ENCODE data around the gene PSMG2. TPM values are rescaled to one million over a fixed set of nuclear protein-coding genes. Genes with fewer than 3 reads are reported as not detected.

Gene PSMG2
- total and polyA plus RNA-seq, 10 of the 15 experiments (the other 5 are each of a cell fraction or from before 2014, with no cell fraction given), result 88.5 to 268 (median 116) TPM

DNA sequence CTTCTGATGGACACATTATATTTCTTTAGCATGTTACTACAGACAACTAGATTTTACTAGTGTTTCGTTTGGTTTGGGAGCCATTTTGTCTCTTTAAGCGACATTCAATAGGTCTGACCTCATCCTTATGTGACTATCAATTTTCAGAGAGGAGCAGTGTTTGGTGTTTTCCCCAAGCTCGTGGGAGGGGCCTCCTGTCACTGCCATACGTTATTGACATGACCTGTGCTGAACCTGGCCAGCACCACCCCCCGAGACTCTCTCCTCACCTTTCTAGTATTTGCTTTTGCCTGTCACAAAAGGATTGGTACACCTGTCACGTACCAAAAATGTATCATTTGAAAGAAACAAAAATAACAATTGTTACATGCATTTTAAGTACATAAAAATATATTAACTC lies 69.3 kb downstream of the PSMG2 start:
- no peak for TF ChIP-seq ATF7 (IDR thresholded peaks at IDR 0.05; ENCODE audit: low read depth)
- no peak for TF ChIP-seq CHD4 (IDR thresholded peaks at IDR 0.05)
- no peak for TF ChIP-seq PML (IDR thresholded peaks at IDR 0.05; ENCODE audit: low read length)
- TF ChIP-seq CHD2 (IDR thresholded peaks at IDR 0.05; ENCODE audit: borderline replicate concordance, low read depth, low read length), result no peak
- TF ChIP-seq, protein P1, sequence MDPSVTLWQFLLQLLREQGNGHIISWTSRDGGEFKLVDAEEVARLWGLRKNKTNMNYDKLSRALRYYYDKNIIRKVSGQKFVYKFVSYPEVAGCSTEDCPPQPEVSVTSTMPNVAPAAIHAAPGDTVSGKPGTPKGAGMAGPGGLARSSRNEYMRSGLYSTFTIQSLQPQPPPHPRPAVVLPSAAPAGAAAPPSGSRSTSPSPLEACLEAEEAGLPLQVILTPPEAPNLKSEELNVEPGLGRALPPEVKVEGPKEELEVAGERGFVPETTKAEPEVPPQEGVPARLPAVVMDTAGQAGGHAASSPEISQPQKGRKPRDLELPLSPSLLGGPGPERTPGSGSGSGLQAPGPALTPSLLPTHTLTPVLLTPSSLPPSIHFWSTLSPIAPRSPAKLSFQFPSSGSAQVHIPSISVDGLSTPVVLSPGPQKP (IDR thresholded peaks at IDR 0.05; ENCODE audit: low read depth, low read length), result no peak
- no peak for TF ChIP-seq LARP7 (IDR thresholded peaks at IDR 0.05)
- no peak for TF ChIP-seq BRCA1 (IDR thresholded peaks at IDR 0.05; ENCODE audit: low read depth, low read length)
- TF ChIP-seq, protein P2, sequence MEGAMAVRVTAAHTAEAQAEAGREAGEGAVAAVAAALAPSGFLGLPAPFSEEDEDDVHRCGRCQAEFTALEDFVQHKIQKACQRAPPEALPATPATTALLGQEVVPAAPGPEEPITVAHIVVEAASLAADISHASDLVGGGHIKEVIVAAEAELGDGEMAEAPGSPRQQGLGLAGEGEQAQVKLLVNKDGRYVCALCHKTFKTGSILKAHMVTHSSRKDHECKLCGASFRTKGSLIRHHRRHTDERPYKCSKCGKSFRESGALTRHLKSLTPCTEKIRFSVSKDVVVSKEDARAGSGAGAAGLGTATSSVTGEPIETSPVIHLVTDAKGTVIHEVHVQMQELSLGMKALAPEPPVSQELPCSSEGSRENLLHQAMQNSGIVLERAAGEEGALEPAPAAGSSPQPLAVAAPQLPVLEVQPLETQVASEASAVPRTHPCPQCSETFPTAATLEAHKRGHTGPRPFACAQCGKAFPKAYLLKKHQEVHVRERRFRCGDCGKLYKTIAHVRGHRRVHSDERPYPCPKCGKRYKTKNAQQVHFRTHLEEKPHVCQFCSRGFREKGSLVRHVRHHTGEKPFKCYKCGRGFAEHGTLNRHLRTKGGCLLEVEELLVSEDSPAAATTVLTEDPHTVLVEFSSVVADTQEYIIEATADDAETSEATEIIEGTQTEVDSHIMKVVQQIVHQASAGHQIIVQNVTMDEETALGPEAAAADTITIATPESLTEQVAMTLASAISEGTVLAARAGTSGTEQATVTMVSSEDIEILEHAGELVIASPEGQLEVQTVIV (IDR thresholded peaks at IDR 0.05; ENCODE audit: borderline replicate concordance, partially characterized antibody), result no peak
- TF ChIP-seq PAX8 (IDR thresholded peaks at IDR 0.05), result no peak
- TF ChIP-seq SREBF2 (IDR thresholded peaks at IDR 0.05; ENCODE audit: low read length), result no peak
- no peak for TF ChIP-seq SREBF1 (IDR thresholded peaks at IDR 0.05; ENCODE audit: low read length)
- no peaks in the 10 kb centered on the region for H3K36me3 ChIP-seq (ENCODE audit: control insufficient read depth in 2 of 2, insufficient read depth in 2 of 2, low read length in 1 of 2)
- POLR2A ChIA-PET, result no interaction called here
- no peak overlapping the region for H3K27ac ChIP-seq (ENCODE audit: control insufficient read depth, insufficient read depth)
- no TSS peak for BruUV-seq (replicated peaks)
- H3K79me2 ChIP-seq (ENCODE audit: control insufficient read depth, insufficient read depth, low read length), result no peaks in the 10 kb centered on the region
- no peak for DNase-seq (ENCODE audit: low read depth, low spot score)
- intact Hi-C loops (cut with micrococcal nuclease; ENCODE audit: unreplicated experiment), result no loop called here
- no peaks in the 10 kb centered on the region for H4K20me1 ChIP-seq (ENCODE audit: control insufficient read depth, insufficient read depth)
- H3K27me3 ChIP-seq (replicated peaks in 1 of 2; ENCODE audit: control insufficient read depth in 2 of 2, insufficient read depth in 2 of 2, low read length in 1 of 2), result no peaks in the 10 kb centered on the region; a peak in 1 of 4 replicates
- H3K9me3 ChIP-seq (replicated peaks; ENCODE audit: control insufficient read depth, insufficient read depth, low read length), result no peaks in the 10 kb centered on the region
- no peak overlapping the region for H3K9ac ChIP-seq (ENCODE audit: control insufficient read depth, insufficient read depth, low read length)
- 32% methylated on average over 6 of the region's 6 CpGs for WGBS (ENCODE audit: insufficient coverage, insufficient replicate concordance, low lambda C conversion rate, missing lambda C conversion rate)
- CTCF ChIA-PET, result no interaction called here
- H2AFZ ChIP-seq (ENCODE audit: control insufficient read depth, low read depth, low read length), result no peak overlapping the region
- H3K4me2 ChIP-seq (ENCODE audit: control insufficient read depth, insufficient read depth), result no peak overlapping the region
- ATAC-seq, result no peak
- in situ Hi-C loops (cut with MboI), result no loop called here
- no peak overlapping the region for H3K4me3 ChIP-seq
- FAIRE-seq, result no peak
- RAD21 ChIA-PET (ENCODE audit: unreplicated experiment), result no interaction called here
- SMC1A ChIA-PET (ENCODE audit: uncharacterized antibody, unreplicated experiment), result interaction anchor here (1.7 kb wide), 1 partner anchor 8 kb away, joined by 3 read pairs; no protein-coding TSS in a partner anchor
- H3K4me1 ChIP-seq (ENCODE audit: control insufficient read depth, insufficient read depth, low read length), result no peaks in the 10 kb centered on the region
